Measurements from ENCODE around the gene SLC25A23.

- TF ChIP-seq, protein P1, sequence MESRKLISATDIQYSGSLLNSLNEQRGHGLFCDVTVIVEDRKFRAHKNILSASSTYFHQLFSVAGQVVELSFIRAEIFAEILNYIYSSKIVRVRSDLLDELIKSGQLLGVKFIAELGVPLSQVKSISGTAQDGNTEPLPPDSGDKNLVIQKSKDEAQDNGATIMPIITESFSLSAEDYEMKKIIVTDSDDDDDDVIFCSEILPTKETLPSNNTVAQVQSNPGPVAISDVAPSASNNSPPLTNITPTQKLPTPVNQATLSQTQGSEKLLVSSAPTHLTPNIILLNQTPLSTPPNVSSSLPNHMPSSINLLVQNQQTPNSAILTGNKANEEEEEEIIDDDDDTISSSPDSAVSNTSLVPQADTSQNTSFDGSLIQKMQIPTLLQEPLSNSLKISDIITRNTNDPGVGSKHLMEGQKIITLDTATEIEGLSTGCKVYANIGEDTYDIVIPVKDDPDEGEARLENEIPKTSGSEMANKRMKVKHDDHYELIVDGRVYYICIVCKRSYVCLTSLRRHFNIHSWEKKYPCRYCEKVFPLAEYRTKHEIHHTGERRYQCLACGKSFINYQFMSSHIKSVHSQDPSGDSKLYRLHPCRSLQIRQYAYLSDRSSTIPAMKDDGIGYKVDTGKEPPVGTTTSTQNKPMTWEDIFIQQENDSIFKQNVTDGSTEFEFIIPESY (CRISPR knock-in tag; IDR thresholded peaks at IDR 0.05), result no peak
- TF ChIP-seq RCOR1 (IDR thresholded peaks at IDR 0.05; ENCODE audit: borderline replicate concordance in 1 of 2, low read depth in 2 of 2, low read length in 2 of 2) (no peak), CTCF (IDR thresholded peaks at IDR 0.05 in 2 of 3, conservative IDR thresholded peaks at IDR 0.05 in 1 of 3; ENCODE audit: insufficient read depth in 2 of 3, low read depth in 1 of 3, low read length in 3 of 3) (no peak), CAMTA2 (CRISPR knock-in tag; conservative IDR thresholded peaks at IDR 0.05) (no peak), RAD21 (CRISPR knock-in tag; conservative IDR thresholded peaks at IDR 0.05 in 1 of 2, IDR thresholded peaks at IDR 0.05 in 1 of 2) (no peak), POLR2AphosphoS5 (IDR thresholded peaks at IDR 0.05; ENCODE audit: control insufficient read depth, insufficient read depth, low read depth, low read length) (no peak), ZNF561 (CRISPR knock-in tag; conservative IDR thresholded peaks at IDR 0.05) (no peak), ZEB2 (IDR thresholded peaks at IDR 0.05) (no peak), ZNF24 (IDR thresholded peaks at IDR 0.05) (no peak)
- TF ChIP-seq, protein P2, sequence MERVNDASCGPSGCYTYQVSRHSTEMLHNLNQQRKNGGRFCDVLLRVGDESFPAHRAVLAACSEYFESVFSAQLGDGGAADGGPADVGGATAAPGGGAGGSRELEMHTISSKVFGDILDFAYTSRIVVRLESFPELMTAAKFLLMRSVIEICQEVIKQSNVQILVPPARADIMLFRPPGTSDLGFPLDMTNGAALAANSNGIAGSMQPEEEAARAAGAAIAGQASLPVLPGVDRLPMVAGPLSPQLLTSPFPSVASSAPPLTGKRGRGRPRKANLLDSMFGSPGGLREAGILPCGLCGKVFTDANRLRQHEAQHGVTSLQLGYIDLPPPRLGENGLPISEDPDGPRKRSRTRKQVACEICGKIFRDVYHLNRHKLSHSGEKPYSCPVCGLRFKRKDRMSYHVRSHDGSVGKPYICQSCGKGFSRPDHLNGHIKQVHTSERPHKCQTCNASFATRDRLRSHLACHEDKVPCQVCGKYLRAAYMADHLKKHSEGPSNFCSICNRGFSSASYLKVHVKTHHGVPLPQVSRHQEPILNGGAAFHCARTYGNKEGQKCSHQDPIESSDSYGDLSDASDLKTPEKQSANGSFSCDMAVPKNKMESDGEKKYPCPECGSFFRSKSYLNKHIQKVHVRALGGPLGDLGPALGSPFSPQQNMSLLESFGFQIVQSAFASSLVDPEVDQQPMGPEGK (CRISPR knock-in tag; IDR thresholded peaks at IDR 0.05; ENCODE audit: borderline replicate concordance), result no peak
Measured at GRCh38 chr19:6475321-6476108, 15.9 kb upstream of the SLC25A23 start.

Data from K562 (cell line).